ENCODE measurements around the gene ARIH2. TPM values are rescaled to one million over a fixed set of nuclear protein-coding genes. Genes with fewer than 3 reads are reported as not detected.

ARIH2 gene
- total RNA-seq, 1 experiment from 2014 or later: 122 TPM

- Mint-ChIP-seq H3K36me3 (ENCODE audit: insufficient read depth in 1 of 3, low read depth in 3 of 3) (peaks cover 30 to 46% (median 41%) of the 10 kb centered on the region in 3 experiments), H3K27ac (peak overlapping the region; percentile 87 to 93 (median 91); a peak in 6 of 7 replicates), H3K4me3 (peak overlapping the region; percentile 91 to 95), H3K9me3 (no peaks in the 10 kb centered on the region), H3K27me3 (ENCODE audit: low read depth) (no peaks in the 10 kb centered on the region), H3K4me1 (peaks cover 23 to 24% of the 10 kb centered on the region in 2 experiments)
- H4K5ac ChIP-seq (ENCODE audit: insufficient read length, low read depth, low read length): peak overlapping the region; percentile 53
- no peaks in the 10 kb centered on the region for H3K79me1 ChIP-seq (ENCODE audit: insufficient read depth, low read depth, low read length, poor library complexity, severe bottlenecking)
- no peak overlapping the region for H3T11ph ChIP-seq (ENCODE audit: low read length)
- H3K4ac ChIP-seq (ENCODE audit: low read depth, low read length): peak overlapping the region; percentile 55
- whole genome bisulfite sequencing (ENCODE audit: extremely low coverage, insufficient read length, low lambda C conversion rate): no CpG with 5 or more reads among the region's 51 CpGs
- H3K79me2 ChIP-seq (ENCODE audit: insufficient read depth, low read length): no peaks in the 10 kb centered on the region
- TF ChIP-seq CTCF (conservative IDR thresholded peaks at IDR 0.05): no peak
- no peak overlapping the region for H2AFZ ChIP-seq (ENCODE audit: low read length)
- no peak overlapping the region for H3K23ac ChIP-seq (ENCODE audit: insufficient read length, low read depth, low read length)
- H3K27ac ChIP-seq (ENCODE audit: insufficient read length, low read depth, low read length): no peak overlapping the region
- peaks cover 22% of the 10 kb centered on the region for H3K23me2 ChIP-seq (ENCODE audit: insufficient read length, low read depth, low read length, poor library complexity, severe bottlenecking)
- no peaks in the 10 kb centered on the region for H3K4me1 ChIP-seq (ENCODE audit: insufficient read depth, low read length)
- H4K20me1 ChIP-seq (ENCODE audit: control insufficient read depth, insufficient read depth, insufficient read length): peaks cover 2% of the 10 kb centered on the region
- H2BK5ac ChIP-seq (ENCODE audit: insufficient read length, low read length): no peak overlapping the region
- peak overlapping the region; percentile 85 for H3K9ac ChIP-seq (ENCODE audit: extremely low read depth, insufficient read length, low read length)
- no peak overlapping the region for H2AK5ac ChIP-seq (ENCODE audit: insufficient read length, low read length)
- no peaks in the 10 kb centered on the region for H3K9me3 ChIP-seq (ENCODE audit: control insufficient read depth, low read depth, low read length)
- H3K4me2 ChIP-seq (ENCODE audit: insufficient read depth, insufficient read length, low read length): peak overlapping the region; percentile 87
- H2BK20ac ChIP-seq (ENCODE audit: low read depth, low read length, poor library complexity, severe bottlenecking): no peak overlapping the region
- H3K56ac ChIP-seq (ENCODE audit: insufficient read length, low read depth, low read length): no peak overlapping the region
- no peaks in the 10 kb centered on the region for H3K27me3 ChIP-seq (ENCODE audit: insufficient read depth, low read length)
- H2BK120ac ChIP-seq (ENCODE audit: low read depth, low read length, poor library complexity, severe bottlenecking): no peak overlapping the region
- H4K8ac ChIP-seq (replicated peaks; ENCODE audit: insufficient read length, low read depth, low read length): no peak overlapping the region
- DNase-seq: no peak
- H3K18ac ChIP-seq (ENCODE audit: insufficient read length, low read depth, low read length): peak overlapping the region; percentile 92
- H2BK15ac ChIP-seq (ENCODE audit: low read depth, low read length): no peak overlapping the region; the same call in 1 of the 2 replicates
- H2BK12ac ChIP-seq (ENCODE audit: insufficient read length, low read depth, low read length): no peak overlapping the region
- H3K14ac ChIP-seq (ENCODE audit: insufficient read depth, low read length): peak overlapping the region; percentile 88
- peak overlapping the region; percentile 34 for H4K91ac ChIP-seq (ENCODE audit: insufficient read length, low read depth, low read length)
Measured at GRCh38 chr3:49020330-49021212, 101.9 kb downstream of the ARIH2 start.
